ENCODE results near the gene VASH2. TPM values are rescaled to one million over a fixed set of nuclear protein-coding genes. Genes with fewer than 3 reads are reported as not detected.

Gene VASH2
- total and polyA plus RNA-seq, 2 of the 8 experiments (the other 6 are each of a cell fraction or from before 2014, with no cell fraction given) = 44.0 to 187 TPM

DNA sequence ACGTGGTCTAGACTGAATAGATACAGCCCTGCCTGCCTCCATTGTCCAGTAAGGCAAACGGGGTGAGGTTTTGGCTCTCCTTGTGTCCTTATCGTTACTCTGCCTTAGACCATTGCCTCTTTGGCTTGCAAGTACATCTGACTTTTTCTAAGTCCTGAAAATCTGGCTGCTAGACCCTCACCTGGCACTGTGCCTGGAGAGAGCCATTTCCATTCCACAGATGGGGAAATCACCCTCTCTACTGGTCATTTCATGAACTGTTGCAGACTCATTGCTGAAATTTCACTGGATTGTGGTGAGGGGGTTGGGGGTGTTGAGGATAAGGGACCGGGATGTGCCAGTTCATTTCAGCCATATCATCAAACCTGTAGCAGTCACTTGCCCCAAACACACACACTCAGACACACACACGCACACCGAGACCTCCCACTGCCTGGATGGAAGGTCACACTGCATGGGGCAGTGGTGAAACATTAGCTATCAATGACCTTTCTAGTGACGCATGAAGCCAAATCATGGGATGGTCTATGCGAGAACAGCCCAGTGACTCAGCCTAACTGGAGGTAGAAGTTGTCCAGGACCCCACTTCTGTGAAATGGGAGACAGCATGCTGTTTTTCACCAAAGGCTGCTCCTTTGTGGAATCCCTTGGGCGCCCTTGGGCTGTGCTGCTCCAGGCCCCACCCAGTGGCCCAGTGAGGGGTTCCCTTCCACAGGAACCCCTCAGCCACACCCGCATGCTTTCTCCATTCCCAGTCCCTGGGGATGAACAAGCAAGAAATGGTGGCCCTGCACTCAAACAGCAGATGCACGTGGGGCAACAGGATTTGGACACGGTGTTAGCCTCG lies 34.9 kb upstream of the VASH2 start:
- peak overlapping the region; percentile 58 for H4K8ac ChIP-seq (ENCODE audit: extremely low read depth, insufficient read depth, low read length)
- H3K79me1 ChIP-seq (ENCODE audit: low read depth, low read length) = no peaks in the 10 kb centered on the region; the same call in 1 of the 2 replicates
- 58% methylated on average over 13 of the region's 13 CpGs; no CpG with 5 or more reads in 1 of the 2 experiments for WGBS, 2 experiments (ENCODE audit: extremely low coverage in 1 of 2, insufficient coverage in 1 of 2, insufficient read length in 1 of 2, insufficient replicate concordance in 2 of 2, low coverage in 1 of 2, low lambda C conversion rate in 2 of 2, missing lambda C conversion rate in 1 of 2)
- H3K79me2 ChIP-seq (ENCODE audit: control insufficient read depth in 1 of 2, insufficient read depth in 2 of 2, low read length in 2 of 2) = peaks cover 0 to 6% of the 10 kb centered on the region in 2 experiments; a peak in 2 of 4 replicates
- peak overlapping the region; percentile 100 for H4K91ac ChIP-seq (replicated peaks; ENCODE audit: insufficient read length, low read length)
- H3K18ac ChIP-seq (ENCODE audit: extremely low read depth, low read length) = peak overlapping the region; percentile 99
- H3K27me3 ChIP-seq (replicated peaks in 1 of 4; ENCODE audit: control insufficient read depth in 3 of 4, extremely low read depth in 1 of 4, insufficient read depth in 3 of 4, low read length in 3 of 4) = no peaks in the 10 kb centered on the region
- no peak overlapping the region for H3K14ac ChIP-seq (ENCODE audit: insufficient read length)
- H2BK120ac ChIP-seq (replicated peaks; ENCODE audit: low read depth, low read length) = peak overlapping the region; percentile 99
- DNase-seq (ENCODE audit: low read depth in 1 of 2, low spot score in 2 of 2) (peak in 1 of 2 experiments; percentile 56), FAIRE-seq (peak; percentile 94)
- CTCF ChIA-PET (ENCODE audit: partially characterized antibody) = interaction anchor here (0.7 to 1.5 kb wide), 16 partner anchors 8 to 309 kb away, joined by 3 to 6 read pairs (median 3); partner anchors contain the start of gene VASH2
- H2AFZ ChIP-seq (ENCODE audit: low read length) = no peak overlapping the region
- peaks cover 10 to 27% (median 20%) of the 10 kb centered on the region in 4 experiments for H3K4me1 ChIP-seq (replicated peaks in 1 of 4; ENCODE audit: control insufficient read depth in 3 of 4, insufficient read depth in 4 of 4, low read length in 3 of 4)
- H2BK20ac ChIP-seq (ENCODE audit: low read length) = peak overlapping the region; percentile 97
- H2BK15ac ChIP-seq (ENCODE audit: low read length) = peak overlapping the region; percentile 76; the same call in 1 of the 2 replicates
- H4K20me1 ChIP-seq (replicated peaks in 1 of 2; ENCODE audit: control insufficient read depth in 1 of 2, insufficient read depth in 2 of 2, low read length in 2 of 2) = no peaks in the 10 kb centered on the region
- H3K9me3 ChIP-seq (ENCODE audit: insufficient read depth in 2 of 2, low read depth in 1 of 2, low read length in 1 of 2) = no peaks in the 10 kb centered on the region
- no peaks in the 10 kb centered on the region for H3K36me3 ChIP-seq (ENCODE audit: control insufficient read depth in 2 of 4, insufficient read depth in 4 of 4, low read length in 3 of 4)
- H3K4ac ChIP-seq (replicated peaks; ENCODE audit: insufficient read length, low read depth, low read length) = peak overlapping the region; percentile 97
- peak overlapping the region in 2 of 4 experiments; percentile 17 to 51; a peak in 2 of 8 replicates for H3K4me3 ChIP-seq (ENCODE audit: extremely low read depth in 1 of 4, insufficient read depth in 2 of 4, low read depth in 3 of 4, low read length in 4 of 4)
- peak overlapping the region; percentile 100 for H2AK5ac ChIP-seq (ENCODE audit: low read depth, low read length)
- H2BK5ac ChIP-seq (ENCODE audit: low read depth, low read length) = peak overlapping the region; percentile 99
- H3K23ac ChIP-seq (ENCODE audit: insufficient read length) = no peak overlapping the region
- peak overlapping the region; percentile 94 for H4K5ac ChIP-seq (ENCODE audit: insufficient read length, low read depth, low read length)
- POLR2A ChIA-PET (ENCODE audit: partially characterized antibody) = interaction anchor here (0.8 to 5.5 kb wide), 31 partner anchors 8 to 307 kb away, joined by 3 to 94 read pairs (median 5); partner anchors contain the start of genes ATF3, FLVCR1, NSL1 and TATDN3
- H3K56ac ChIP-seq (replicated peaks; ENCODE audit: insufficient read length, low read depth, low read length) = peak overlapping the region; percentile 91
- peak overlapping the region; percentile 83 for H3K27ac ChIP-seq (ENCODE audit: low read depth, low read length)
- peak overlapping the region; percentile 44 to 58 for H3K4me2 ChIP-seq (ENCODE audit: insufficient read depth in 1 of 2, low read depth in 2 of 2, low read length in 2 of 2)
- H2BK12ac ChIP-seq (ENCODE audit: low read depth, low read length) = peak overlapping the region; percentile 100
- peaks cover 5% of the 10 kb centered on the region for H3K23me2 ChIP-seq (ENCODE audit: low read depth, low read length)
- H3K9ac ChIP-seq (replicated peaks in 1 of 4; ENCODE audit: extremely low read depth in 1 of 4, low read depth in 3 of 4, low read length in 3 of 4) = peak overlapping the region in 2 of 4 experiments; percentile 33 to 46; a peak in 3 of 7 replicates
- no peak; a peak in 1 of 3 replicates for TF ChIP-seq POLR2A (IDR thresholded peaks at IDR 0.05; ENCODE audit: control extremely low read depth in 1 of 2, low read depth in 2 of 2, low read length in 2 of 2)
- TF ChIP-seq RNF2 (IDR thresholded peaks at IDR 0.05; ENCODE audit: borderline replicate concordance, low read depth, low read length, missing control alignments, poor library complexity, severe bottlenecking) = no peak
- no peak for TF ChIP-seq RXRA (IDR thresholded peaks at IDR 0.05; ENCODE audit: insufficient read depth, low read depth, low read length)
- TF ChIP-seq KDM5A (IDR thresholded peaks at IDR 0.05; ENCODE audit: low read length) = no peak
- TF ChIP-seq CHD1 (IDR thresholded peaks at IDR 0.05; ENCODE audit: low read depth, low read length) = no peak
- TF ChIP-seq KDM4A (IDR thresholded peaks at IDR 0.05; ENCODE audit: low read depth, low read length, severe bottlenecking) = no peak
- TF ChIP-seq SIN3A (conservative IDR thresholded peaks at IDR 0.05 in 1 of 2, IDR thresholded peaks at IDR 0.05 in 1 of 2; ENCODE audit: low read depth in 1 of 2, low read length in 2 of 2) = 0 out of 4 replicates have a peak, but pooled peaks of 1 of the 2 experiments have one; percentile 51
- no peak for TF ChIP-seq USF2 (IDR thresholded peaks at IDR 0.05; ENCODE audit: low read length)
- no peak for TF ChIP-seq PHF8 (conservative IDR thresholded peaks at IDR 0.05; ENCODE audit: low read depth, low read length)
